MV-4-11 (cell line): ENCODE results near the gene PLCB2.

Experiments used
- DNase-seq: peaks from one replicate; lab custom pipeline; 2025; lab: John Stamatoyannopoulos, UW

Gene PLCB2

GRCh38 chr15:40307421-40308211 is at the start of gene PLCB2:
Gene PLCB2, minus strand, starts transcription at chr15:40307935. Its CDS starts 263 bp downstream, at chr15:40307672.
- peak; percentile 79 for DNase-seq

- no peak for DNase-seq
Observed at GRCh38 chr15:40357246-40357645, 49.5 kb upstream of the PLCB2 start.

GRCh38 chr15:40355976-40356585 is 48.3 kb upstream of the PLCB2 start:
- DNase-seq: no peak

- peak; percentile 16 for DNase-seq
Observed at GRCh38 chr15:40354408-40355171, 46.9 kb upstream of the PLCB2 start.

GRCh38 chr15:40353697-40354096 is 46.0 kb upstream of the PLCB2 start:
- DNase-seq: no peak

- DNase-seq: no peak
Observed at GRCh38 chr15:40352281-40352901, 44.7 kb upstream of the PLCB2 start.

GRCh38 chr15:40349163-40349562 is 41.4 kb upstream of the PLCB2 start:
- DNase-seq: no peak

- no peak for DNase-seq
Observed at GRCh38 chr15:40348474-40348870, 40.7 kb upstream of the PLCB2 start.

- no peak for DNase-seq
Observed at GRCh38 chr15:40347559-40348473, 40.1 kb upstream of the PLCB2 start.

GRCh38 chr15:40346579-40347558 is 39.1 kb upstream of the PLCB2 start:
- no peak for DNase-seq

- no peak for DNase-seq
Observed at GRCh38 chr15:40345867-40346578, 38.3 kb upstream of the PLCB2 start.

- DNase-seq: no peak
Observed at GRCh38 chr15:40345225-40345866, 37.6 kb upstream of the PLCB2 start.

- peak; percentile 65 for DNase-seq
Observed at GRCh38 chr15:40344631-40345120, 36.9 kb upstream of the PLCB2 start.

- DNase-seq: no peak
Observed at GRCh38 chr15:40344217-40344616, 36.5 kb upstream of the PLCB2 start.

GRCh38 chr15:40343512-40343911 is 35.8 kb upstream of the PLCB2 start:
- peak; percentile 71 for DNase-seq

- no peak for DNase-seq
Observed at GRCh38 chr15:40342416-40343320, 34.9 kb upstream of the PLCB2 start.

- DNase-seq: peak; percentile 65
Observed at GRCh38 chr15:40340740-40341400, 33.1 kb upstream of the PLCB2 start, which contains the start of gene CCDC9B. Gene CCDC9B, minus strand, starts transcription at chr15:40340939. Its CDS starts 120 bp downstream, at chr15:40340819.
